ENCODE measurements around the gene FMN1. TPM values are rescaled to one million over a fixed set of nuclear protein-coding genes. Genes with fewer than 3 reads are reported as not detected.

FMN1 gene
- total and polyA plus RNA-seq, 2 of the 13 experiments (the other 11 are each of a cell fraction or from before 2014, with no cell fraction given) = 0.20 to 0.60 TPM

GRCh38 chr15:33089165-33089877 is 105.2 kb downstream of the FMN1 start (continued):
- TF ChIP-seq ZNF383 (CRISPR knock-in tag; IDR thresholded peaks at IDR 0.05; ENCODE audit: borderline replicate concordance) = no peak
- no peak for TF ChIP-seq IKZF1 (IDR thresholded peaks at IDR 0.05)
- TF ChIP-seq, protein P1, sequence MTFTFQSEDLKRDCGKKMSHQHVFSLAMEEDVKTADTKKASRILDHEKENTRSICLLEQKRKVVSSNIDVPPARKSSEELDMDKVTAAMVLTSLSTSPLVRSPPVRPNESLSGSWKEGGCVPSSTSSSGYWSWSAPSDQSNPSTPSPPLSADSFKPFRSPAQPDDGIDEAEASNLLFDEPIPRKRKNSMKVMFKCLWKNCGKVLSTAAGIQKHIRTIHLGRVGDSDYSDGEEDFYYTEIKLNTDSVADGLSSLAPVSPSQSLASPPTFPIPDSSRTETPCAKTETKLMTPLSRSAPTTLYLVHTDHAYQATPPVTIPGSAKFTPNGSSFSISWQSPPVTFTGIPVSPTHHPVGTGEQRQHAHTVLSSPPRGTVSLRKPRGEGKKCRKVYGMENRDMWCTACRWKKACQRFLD (CRISPR knock-in tag; IDR thresholded peaks at IDR 0.05; ENCODE audit: borderline replicate concordance) = no peak
- no peak for TF ChIP-seq ZNF879 (CRISPR knock-in tag; IDR thresholded peaks at IDR 0.05)
- no peak for TF ChIP-seq JUN (CRISPR knock-in tag; IDR thresholded peaks at IDR 0.05)

DNA sequence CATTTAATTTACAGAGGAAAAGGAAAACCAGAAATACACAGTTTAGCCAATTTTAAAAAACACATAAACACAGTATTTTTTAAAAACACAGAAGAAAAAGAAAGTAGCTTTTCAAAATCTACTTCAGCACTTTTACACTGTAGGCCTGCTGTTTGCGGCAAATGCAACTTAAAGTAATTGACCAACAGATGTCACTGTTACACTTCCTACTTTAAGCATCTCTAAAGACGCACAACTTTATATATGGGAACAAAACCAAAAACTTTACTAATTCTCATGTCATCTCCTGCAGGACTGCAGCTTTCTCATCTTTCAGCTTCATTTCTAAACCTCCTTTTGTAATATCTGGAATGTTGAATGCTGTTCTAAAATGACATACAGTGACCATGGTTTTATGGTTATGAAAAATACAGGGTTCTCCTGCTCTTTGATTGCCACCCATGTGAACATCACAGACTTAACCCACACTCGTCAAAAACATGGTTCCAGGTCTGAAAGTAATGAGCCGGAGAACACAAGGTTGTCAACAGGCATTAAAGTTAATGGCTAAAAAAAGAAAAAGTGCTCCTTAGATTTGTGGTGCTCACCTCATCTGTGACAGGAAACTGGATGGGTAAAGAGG is 107.9 kb downstream of the FMN1 start:
- Histone ChIP-seq H3K4me2 (ENCODE audit: low read depth, low read length) (no peak overlapping the region), H4K20me1 (ENCODE audit: insufficient read depth, low read length) (no peaks in the 10 kb centered on the region), H3K9me3 (ENCODE audit: low read length) (no peaks in the 10 kb centered on the region), H3K27me3 (ENCODE audit: control insufficient read depth in 1 of 2, insufficient read depth in 2 of 2, low read length in 2 of 2) (peaks cover 0 to under 1% of the 10 kb centered on the region in 2 experiments; a peak in 1 of 5 replicates), H2AFZ (ENCODE audit: low read length) (no peak overlapping the region), H3K79me2 (ENCODE audit: insufficient read depth, low read length) (no peaks in the 10 kb centered on the region), H3K36me3 (replicated peaks in 1 of 2; ENCODE audit: control insufficient read depth in 1 of 2, insufficient read depth in 2 of 2, low read length in 2 of 2) (no peaks in the 10 kb centered on the region), H3K9ac (ENCODE audit: insufficient read depth, low read depth, low read length) (no peak overlapping the region), H3K27ac (ENCODE audit: extremely low read length, insufficient read depth, low read length) (no peak overlapping the region), H3K4me3 (replicated peaks in 1 of 3; ENCODE audit: insufficient read depth in 1 of 3, low read depth in 2 of 3, low read length in 3 of 3) (no peak overlapping the region), H3K4me1 (ENCODE audit: insufficient read depth, low read length) (no peaks in the 10 kb centered on the region)
- no peak for ATAC-seq
- peak; percentile 70 for FAIRE-seq
- TF ChIP-seq CTCF (CRISPR knock-in tag; IDR thresholded peaks at IDR 0.05) (peak; percentile 62), HNF4A (CRISPR knock-in tag; IDR thresholded peaks at IDR 0.05) (no peak), BRCA1 (CRISPR knock-in tag; IDR thresholded peaks at IDR 0.05) (no peak), BRF2 (CRISPR knock-in tag; IDR thresholded peaks at IDR 0.05) (no peak), ZNF264 (CRISPR knock-in tag; IDR thresholded peaks at IDR 0.05) (no peak), ZSCAN21 (CRISPR knock-in tag; IDR thresholded peaks at IDR 0.05; ENCODE audit: borderline replicate concordance) (no peak), STAG1 (CRISPR knock-in tag; IDR thresholded peaks at IDR 0.05) (peak; percentile 36)
- TF ChIP-seq, protein P2, sequence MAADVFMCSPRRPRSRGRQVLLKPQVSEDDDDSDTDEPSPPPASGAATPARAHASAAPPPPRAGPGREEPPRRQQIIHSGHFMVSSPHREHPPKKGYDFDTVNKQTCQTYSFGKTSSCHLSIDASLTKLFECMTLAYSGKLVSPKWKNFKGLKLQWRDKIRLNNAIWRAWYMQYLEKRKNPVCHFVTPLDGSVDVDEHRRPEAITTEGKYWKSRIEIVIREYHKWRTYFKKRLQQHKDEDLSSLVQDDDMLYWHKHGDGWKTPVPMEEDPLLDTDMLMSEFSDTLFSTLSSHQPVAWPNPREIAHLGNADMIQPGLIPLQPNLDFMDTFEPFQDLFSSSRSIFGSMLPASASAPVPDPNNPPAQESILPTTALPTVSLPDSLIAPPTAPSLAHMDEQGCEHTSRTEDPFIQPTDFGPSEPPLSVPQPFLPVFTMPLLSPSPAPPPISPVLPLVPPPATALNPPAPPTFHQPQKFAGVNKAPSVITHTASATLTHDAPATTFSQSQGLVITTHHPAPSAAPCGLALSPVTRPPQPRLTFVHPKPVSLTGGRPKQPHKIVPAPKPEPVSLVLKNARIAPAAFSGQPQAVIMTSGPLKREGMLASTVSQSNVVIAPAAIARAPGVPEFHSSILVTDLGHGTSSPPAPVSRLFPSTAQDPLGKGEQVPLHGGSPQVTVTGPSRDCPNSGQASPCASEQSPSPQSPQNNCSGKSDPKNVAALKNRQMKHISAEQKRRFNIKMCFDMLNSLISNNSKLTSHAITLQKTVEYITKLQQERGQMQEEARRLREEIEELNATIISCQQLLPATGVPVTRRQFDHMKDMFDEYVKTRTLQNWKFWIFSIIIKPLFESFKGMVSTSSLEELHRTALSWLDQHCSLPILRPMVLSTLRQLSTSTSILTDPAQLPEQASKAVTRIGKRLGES (CRISPR knock-in tag; IDR thresholded peaks at IDR 0.05; ENCODE audit: borderline replicate concordance) = no peak
- WGBS (ENCODE audit: low lambda C conversion rate) = 21% methylated on average over 4 of the region's 4 CpGs
- intact Hi-C loops (cut with micrococcal nuclease; ENCODE audit: unreplicated experiment) (loop anchor here (1.0 to 5.0 kb wide), 2 partner anchors 46 to 616 kb away; no protein-coding TSS in a partner anchor), in situ Hi-C loops (cut with HindIII; ENCODE audit: extremely low pct_ligation_motif_present, low pct_unique_long_range_greater_than_20kb) (no loop called here)
- ChIA-PET POLR2A (no interaction called here), CTCF (ENCODE audit: low intra/inter-chr PET ratio, low total read pairs) (interaction anchor here (1.9 kb wide), 1 partner anchor 46 kb away, joined by 7 read pairs; no protein-coding TSS in a partner anchor)
- DNase-seq (ENCODE audit: low spot score) = peak; percentile 19
- no TSS peak for BruUV-seq (replicated peaks)

Data from HepG2 (cell line).